ENCODE measurements around the gene RPS21.

DNA sequence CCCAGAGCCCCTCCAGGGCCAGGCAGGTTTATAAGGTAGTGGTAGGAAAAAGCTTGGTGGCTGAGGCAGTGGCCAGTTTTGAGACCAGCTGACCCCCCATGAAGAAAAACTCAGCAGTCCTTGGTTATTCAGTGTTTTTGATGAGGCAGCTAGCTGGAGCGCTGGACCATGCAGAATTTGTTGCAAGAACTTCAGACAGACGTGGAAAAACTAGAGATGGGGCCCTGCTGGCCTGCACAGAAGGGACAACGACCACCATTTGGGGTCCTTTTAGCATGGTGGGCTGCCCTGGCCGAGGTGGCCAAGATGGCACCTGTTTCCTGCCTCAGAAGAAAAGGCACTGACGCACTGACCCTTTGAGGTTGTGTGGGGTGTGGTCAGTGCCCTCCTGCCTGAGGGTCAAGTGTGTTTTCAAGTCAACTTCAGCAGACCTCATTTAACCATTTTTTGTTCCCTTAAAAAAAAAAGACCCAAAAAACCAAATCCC is 2.7 kb downstream of the RPS21 start:
- no peak for TF ChIP-seq CTCF (IDR thresholded peaks at IDR 0.05; ENCODE audit: borderline replicate concordance, extremely low read depth, low read length, poor library complexity, severe bottlenecking)
- no peak for TF ChIP-seq EZH2 (IDR thresholded peaks at IDR 0.05; ENCODE audit: borderline replicate concordance, low read depth, low read length, severe bottlenecking)
